T-cell (primary cell): ENCODE results near the gene TENT4B. TPM values are rescaled to one million over a fixed set of nuclear protein-coding genes. Genes with fewer than 3 reads are reported as not detected.
"Not testable (repeated sequence)": the region's sequence is repeated elsewhere in the genome, so short reads cannot be mapped to it uniquely, and the experiment has no call there.

Experiments
- ATAC-seq, 4 experiments: fragments of 200-7000 bp in 3 of 4; fragments of 150-1000 bp in 1 of 4; cut with Tn5 transposase; replicated peaks in 1 of 4; 1 replicate in 3 of 4; 2 replicates in 1 of 4; pipeline ENCODE4 v1.10.0; 2021; ENCODE audit warnings: moderate library complexity in 3 of 4, mild to moderate bottlenecking in 2 of 4, moderate number of reproducible peaks in 1 of 4
- CTCF ChIA-PET, 2 donors: fragments of 300-600 bp; sonication (Branson Sonifier 250); formaldehyde crosslinking; loops; one replicate each; lab custom pipeline; 2022; ENCODE audit warnings: antibody characterized with exemption in 2 of 2; lab: Charles Lee
- POLR2A ChIA-PET, 2 donors: fragments of 300-600 bp; sonication (Branson Sonifier 250); formaldehyde crosslinking; loops; one replicate each; lab custom pipeline; 2022; ENCODE audit warnings: antibody characterized with exemption in 2 of 2; lab: Charles Lee
- DNase-seq, 35 experiments: peaks; one replicate each; pipeline versions ENCODE4 v3.0.0 to v3.0.0-alpha.2; 2013 to 2023
- H3K27ac ChIP-seq: one replicate; pipeline ENCODE4 v1.5.1; 2013; ENCODE audit warnings: low read length
- H3K27me3 ChIP-seq, 2 experiments: replicated peaks in 1 of 2; 1 replicate in 1 of 2; 2 replicates in 1 of 2; pipeline versions ENCODE4 v1.6.1 to v1.7.0; 2013; ENCODE audit warnings: low read length in 1 of 2, mixed read lengths in 1 of 2; ENCODE audit not compliant: control insufficient read depth in 2 of 2, insufficient read depth in 2 of 2; ENCODE audit errors: extremely low read depth in 1 of 2
- H3K36me3 ChIP-seq, 2 donors: 1 replicate in 1 of 2; 2 replicates in 1 of 2; pipeline versions ENCODE4 v1.6.1 to v1.7.0; 2013; ENCODE audit warnings: low read length in 1 of 2; ENCODE audit not compliant: control insufficient read depth in 2 of 2, insufficient read depth in 1 of 2; ENCODE audit errors: extremely low read depth in 1 of 2
- H3K4me1 ChIP-seq, 2 experiments: 1 replicate in 1 of 2; 2 replicates in 1 of 2; pipeline versions ENCODE4 v1.6.1 to v1.7.0; 2013; ENCODE audit warnings: low read length in 2 of 2, mixed read lengths in 1 of 2; ENCODE audit not compliant: insufficient read depth in 2 of 2, control insufficient read depth in 1 of 2; ENCODE audit errors: extremely low read depth in 1 of 2
- H3K4me3 ChIP-seq, 2 donors: 1 replicate in 1 of 2; 2 replicates in 1 of 2; pipeline versions ENCODE4 v1.5.1 to v1.7.0; 2013; ENCODE audit warnings: mild to moderate bottlenecking in 2 of 2, low read length in 1 of 2, moderate library complexity in 1 of 2; ENCODE audit not compliant: control insufficient read depth in 1 of 2; ENCODE audit errors: extremely low read depth in 1 of 2
- H3K9me3 ChIP-seq: 2 replicates; pipeline ENCODE4 v1.7.0; 2013
- H3K27ac Mint-ChIP-seq, 2 donors: one replicate each; pipeline ENCODE4 v1.8.0; 2020 to 2021; ENCODE audit warnings: mild to moderate bottlenecking in 2 of 2, mixed read lengths in 2 of 2
- H3K27me3 Mint-ChIP-seq, 2 donors: one replicate each; pipeline ENCODE4 v1.8.0; 2021 to 2022; ENCODE audit warnings: mixed read lengths in 2 of 2
- H3K36me3 Mint-ChIP-seq: one replicate; pipeline ENCODE4 v1.8.0; 2021; ENCODE audit warnings: mixed read lengths
- H3K4me1 Mint-ChIP-seq, 3 donors: one replicate each; pipeline ENCODE4 v1.8.0; 2020 to 2022; ENCODE audit warnings: mixed read lengths in 3 of 3, mild to moderate bottlenecking in 1 of 3
- H3K4me3 Mint-ChIP-seq, 3 donors: one replicate each; pipeline ENCODE4 v1.8.0; 2020 to 2022; ENCODE audit warnings: mild to moderate bottlenecking in 3 of 3, mixed read lengths in 3 of 3, moderate library complexity in 3 of 3
- H3K9me3 Mint-ChIP-seq, 3 donors: one replicate each; pipeline ENCODE4 v1.8.0; 2020 to 2022; ENCODE audit warnings: mixed read lengths in 3 of 3
- WGBS: methylation state at CpG from one replicate; pipeline ENCODE4 v1.1.5; 2013; ENCODE audit warnings: missing lambda C conversion rate; ENCODE audit not compliant: insufficient coverage; 5-methylcytosine and 5-hydroxymethylcytosine counted together
- total RNA-seq, 35 experiments: library from RNA in 6 of 35; stranded (reverse) in 6 of 35; fragments of 120-200 nt in 1 of 35; gene quantifications; one replicate each; pipeline versions ENCODE4 v1.2.1 to v1.2.4 and lab custom pipeline; 2013 to 2026

The TENT4B gene
- total RNA-seq, 5 donors from 2014 or later (not counting 1 experiment from before 2014, with no cell fraction given): 20.2 to 31.9 (median 20.9) TPM

GRCh38 chr16:50234771-50235556 is 81.9 kb downstream of the TENT4B start:
- no peak for ATAC-seq
- H3K27me3 Mint-ChIP-seq: no peaks in the 10 kb centered on the region
- H3K36me3 Mint-ChIP-seq: peaks cover 3% of the 10 kb centered on the region
- CTCF ChIA-PET: interaction anchor here in 1 of 2 donors (0.6 kb wide), 1 partner anchor 40 kb away, joined by 3 read pairs; no protein-coding TSS in a partner anchor
- POLR2A ChIA-PET: no interaction called here
- DNase-seq: no peak
- Histone ChIP-seq H3K27ac (no peak overlapping the region), H3K4me3 (no peak overlapping the region), H3K9me3 (no peaks in the 10 kb centered on the region), H3K27me3 (no peaks in the 10 kb centered on the region), H3K36me3 (peaks cover 0 to 5% of the 10 kb centered on the region in 2 donors), H3K4me1 (no peaks in the 10 kb centered on the region)
- no peak overlapping the region for H3K4me3 Mint-ChIP-seq
- no peaks in the 10 kb centered on the region for H3K4me1 Mint-ChIP-seq
- no peak overlapping the region for H3K27ac Mint-ChIP-seq
- 100% methylated on average over 1 of the region's 5 CpGs for WGBS
- H3K9me3 Mint-ChIP-seq: no peaks in the 10 kb centered on the region

GRCh38 chr16:50235581-50235980 is 82.5 kb downstream of the TENT4B start:
- CTCF ChIA-PET: no interaction called here
- POLR2A ChIA-PET: no interaction called here
- H3K4me3 Mint-ChIP-seq: no peak overlapping the region

GRCh38 chr16:50238314-50238713 is 85.2 kb downstream of the TENT4B start:
- no peaks in the 10 kb centered on the region for H3K9me3 Mint-ChIP-seq
- no peak for ATAC-seq
- H3K4me3 Mint-ChIP-seq: no peak overlapping the region
- no peaks in the 10 kb centered on the region for H3K27me3 ChIP-seq
- H3K4me1 ChIP-seq: no peaks in the 10 kb centered on the region
- POLR2A ChIA-PET: interaction anchor here in 1 of 2 donors (0.7 kb wide), 1 partner anchor 58 kb away, joined by 11 read pairs; no protein-coding TSS in a partner anchor
- H3K36me3 Mint-ChIP-seq: no peaks in the 10 kb centered on the region
- H3K27ac ChIP-seq: no peak overlapping the region
- WGBS: no CpG with 5 or more reads among the region's 3 CpGs
- DNase-seq: no peak
- no peak overlapping the region for H3K4me3 ChIP-seq
- H3K27ac Mint-ChIP-seq: no peak overlapping the region
- H3K9me3 ChIP-seq: no peaks in the 10 kb centered on the region
- CTCF ChIA-PET: interaction anchor here in 1 of 2 donors (0.7 kb wide), 1 partner anchor 397 kb away, joined by 3 read pairs; no protein-coding TSS in a partner anchor
- H3K36me3 ChIP-seq: no peaks in the 10 kb centered on the region
- no peaks in the 10 kb centered on the region for H3K4me1 Mint-ChIP-seq
- no peaks in the 10 kb centered on the region for H3K27me3 Mint-ChIP-seq

More at GRCh38 chr16:50235581-50235980, 82.5 kb downstream of the TENT4B start:
- WGBS: 93% methylated on average over 3 of the region's 6 CpGs
- DNase-seq (no peak), ATAC-seq (no peak)
- Histone ChIP-seq H3K4me3 (no peak overlapping the region), H3K27ac (no peak overlapping the region), H3K36me3 (peaks cover 0 to 2% of the 10 kb centered on the region in 2 donors), H3K4me1 (no peaks in the 10 kb centered on the region), H3K27me3 (no peaks in the 10 kb centered on the region), H3K9me3 (no peaks in the 10 kb centered on the region)
- no peaks in the 10 kb centered on the region for H3K9me3 Mint-ChIP-seq
- peaks cover under 1% of the 10 kb centered on the region for H3K36me3 Mint-ChIP-seq
- H3K27ac Mint-ChIP-seq: no peak overlapping the region
- H3K27me3 Mint-ChIP-seq: no peaks in the 10 kb centered on the region
- no peaks in the 10 kb centered on the region for H3K4me1 Mint-ChIP-seq

- no peaks in the 10 kb centered on the region for H3K36me3 Mint-ChIP-seq
- no peaks in the 10 kb centered on the region for H3K27me3 Mint-ChIP-seq
- no peaks in the 10 kb centered on the region for H3K9me3 ChIP-seq
- WGBS: 74% methylated on average over 4 of the region's 5 CpGs
- no peaks in the 10 kb centered on the region for H3K27me3 ChIP-seq
- H3K4me1 ChIP-seq: no peaks in the 10 kb centered on the region
- ChIA-PET CTCF (interaction anchor here in 1 of 2 donors (0.7 kb wide), 1 partner anchor 397 kb away, joined by 3 read pairs; no protein-coding TSS in a partner anchor), POLR2A (interaction anchor here in 1 of 2 donors (0.7 kb wide), 1 partner anchor 58 kb away, joined by 11 read pairs; no protein-coding TSS in a partner anchor)
- DNase-seq (no peak), ATAC-seq (no peak)
- H3K4me1 Mint-ChIP-seq: no peaks in the 10 kb centered on the region
- H3K4me3 ChIP-seq: no peak overlapping the region
- no peaks in the 10 kb centered on the region for H3K9me3 Mint-ChIP-seq
- H3K36me3 ChIP-seq: no peaks in the 10 kb centered on the region
- no peak overlapping the region for H3K27ac Mint-ChIP-seq
- no peak overlapping the region for H3K4me3 Mint-ChIP-seq
- H3K27ac ChIP-seq: no peak overlapping the region
Measured at GRCh38 chr16:50238868-50239301, 85.8 kb downstream of the TENT4B start.

GRCh38 chr16:50243024-50243423 is 89.9 kb downstream of the TENT4B start:
- H3K4me1 Mint-ChIP-seq: peaks cover 7 to 14% (median 9%) of the 10 kb centered on the region in 3 donors
- H3K9me3 ChIP-seq, H3K27me3 Mint-ChIP-seq, DNase-seq, ATAC-seq, H3K36me3 Mint-ChIP-seq, H3K4me3 ChIP-seq, H3K36me3 ChIP-seq, CTCF ChIA-PET, H3K27ac Mint-ChIP-seq, H3K9me3 Mint-ChIP-seq, H3K4me3 Mint-ChIP-seq, H3K27ac ChIP-seq: not testable (repeated sequence)
- peaks cover 0 to 25% of the 10 kb centered on the region in 2 experiments for H3K27me3 ChIP-seq
- WGBS: 100% methylated on average over 1 of the region's 6 CpGs
- H3K4me1 ChIP-seq: peaks cover 3 to 22% of the 10 kb centered on the region in 2 experiments
- POLR2A ChIA-PET: interaction anchor here in 1 of 2 donors (0.5 kb wide), 1 partner anchor 13 kb away, joined by 3 read pairs; no protein-coding TSS in a partner anchor

- CTCF ChIA-PET: interaction anchor here in 1 of 2 donors (0.6 kb wide), 1 partner anchor 11 kb away, joined by 3 read pairs; no protein-coding TSS in a partner anchor
- H3K4me1 ChIP-seq: peaks cover 3 to 22% of the 10 kb centered on the region in 2 experiments
- no peak overlapping the region for H3K27ac Mint-ChIP-seq
- POLR2A ChIA-PET: no interaction called here
- H3K4me3 ChIP-seq: no peak overlapping the region
- no peak overlapping the region for H3K4me3 Mint-ChIP-seq
- H3K27me3 ChIP-seq: peaks cover 0 to 25% of the 10 kb centered on the region in 2 experiments
- no peaks in the 10 kb centered on the region for H3K9me3 Mint-ChIP-seq
- H3K27me3 Mint-ChIP-seq: no peaks in the 10 kb centered on the region
- WGBS: 97% methylated on average over 8 of the region's 9 CpGs
- H3K9me3 ChIP-seq: no peaks in the 10 kb centered on the region
- no peaks in the 10 kb centered on the region for H3K36me3 ChIP-seq
- H3K4me1 Mint-ChIP-seq: peaks cover 7 to 14% (median 9%) of the 10 kb centered on the region in 3 donors
- no peak overlapping the region for H3K27ac ChIP-seq
- DNase-seq (no peak), ATAC-seq (no peak)
- H3K36me3 Mint-ChIP-seq: no peaks in the 10 kb centered on the region
Measured at GRCh38 chr16:50244140-50244503, 91.0 kb downstream of the TENT4B start.
